HG03342 (cell line): ENCODE measurements around the gene GNAQ.
"Not testable (repeated sequence)": the region's sequence is repeated elsewhere in the genome, so short reads cannot be mapped to it uniquely, and the experiment has no call there.

Experiments used
- ATAC-seq: cut with Tn5 transposase; IDR thresholded peaks from one replicate; pipeline ENCODE4 v1.9.1; 2021; ENCODE audit warnings: mild to moderate bottlenecking, moderate library complexity; ENCODE audit not compliant: unreplicated experiment

Gene GNAQ

GRCh38 chr9:77882294-77882693, 149.3 kb downstream of the GNAQ start:
- ATAC-seq = no peak

DNA sequence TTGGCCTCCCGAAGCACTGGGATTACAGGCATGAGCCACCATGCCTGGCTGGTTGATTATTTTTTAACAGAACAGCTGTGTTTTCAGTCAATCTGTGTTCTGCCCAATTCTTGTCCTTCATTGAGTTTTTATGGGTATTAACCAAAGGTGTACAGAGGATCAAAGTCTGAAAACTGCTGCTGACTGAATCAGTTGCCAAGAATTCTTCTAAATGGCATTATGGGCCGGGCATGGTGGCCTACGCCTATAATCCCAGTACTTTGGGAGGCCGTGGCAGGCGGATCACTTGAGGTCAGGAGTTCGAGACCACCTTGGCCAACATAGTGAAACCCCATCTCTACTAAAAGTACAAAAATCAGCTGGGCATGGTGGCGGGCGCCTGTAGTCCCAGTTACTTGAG, 150.0 kb downstream of the GNAQ start:
- ATAC-seq = not testable (repeated sequence)

DNA sequence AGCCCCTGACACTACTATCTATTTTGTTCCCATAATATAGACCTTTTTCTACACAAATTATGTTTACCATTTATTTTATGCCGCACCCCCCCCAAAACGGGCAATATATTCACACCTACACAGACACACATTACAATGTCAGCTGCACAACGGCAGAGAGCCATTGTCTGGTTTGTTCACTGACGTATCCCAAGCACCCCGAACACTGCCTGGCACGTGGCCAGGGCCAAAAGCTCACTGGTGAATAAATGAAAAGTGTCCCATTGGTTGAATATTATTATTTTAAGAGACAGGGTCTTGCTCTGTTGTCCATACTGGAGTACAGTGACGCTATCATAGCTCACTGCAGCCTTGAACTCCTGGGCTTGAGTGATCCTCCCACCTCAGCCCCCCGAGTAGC, 150.5 kb downstream of the GNAQ start:
- no peak for ATAC-seq

DNA sequence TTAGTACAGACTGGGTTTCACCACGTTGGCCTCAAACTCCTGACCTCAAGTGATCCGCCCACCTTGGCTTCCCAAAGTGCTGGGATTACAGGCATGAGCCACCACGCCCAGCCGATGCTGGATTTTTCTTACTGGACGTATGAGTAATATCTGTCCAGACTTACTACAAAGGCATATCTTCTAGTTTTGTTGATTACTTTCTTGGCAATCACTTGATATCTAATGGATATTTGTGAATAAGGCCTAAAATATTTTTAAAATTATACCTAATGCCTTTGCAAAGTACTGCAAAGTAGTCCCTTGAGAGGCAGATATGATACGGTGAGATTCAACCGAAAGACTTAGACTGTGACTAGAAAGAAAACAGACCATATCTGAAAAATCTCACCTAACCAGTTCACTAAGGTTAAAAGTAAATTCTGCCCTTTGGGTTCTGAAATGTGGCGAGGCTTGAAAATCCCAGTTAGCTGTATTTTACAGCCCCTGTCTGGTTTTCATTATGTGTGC, 152.1 kb downstream of the GNAQ start:
- no peak for ATAC-seq

- not testable (repeated sequence) for ATAC-seq
Observed at GRCh38 chr9:77878793-77879192, 152.8 kb downstream of the GNAQ start.

DNA sequence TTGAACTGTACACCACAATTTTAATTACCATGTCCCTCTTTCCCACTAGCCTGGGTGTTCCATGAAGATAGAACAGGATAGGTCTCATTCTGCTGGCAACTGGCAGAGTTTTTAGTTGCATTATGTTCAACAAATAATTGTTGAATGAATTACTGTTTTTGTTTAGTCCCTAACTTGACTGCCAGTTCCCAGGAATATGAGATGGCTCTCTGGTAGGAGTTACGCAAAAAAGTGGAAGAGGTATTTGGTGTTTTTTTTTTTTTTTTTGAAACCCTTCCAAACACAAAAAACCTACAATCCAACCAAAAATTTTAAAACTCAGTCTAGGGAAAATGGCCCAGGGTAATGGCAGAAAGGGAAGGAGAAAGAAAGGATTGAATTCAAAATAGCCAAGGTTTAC, 153.6 kb downstream of the GNAQ start:
- no peak for ATAC-seq

DNA sequence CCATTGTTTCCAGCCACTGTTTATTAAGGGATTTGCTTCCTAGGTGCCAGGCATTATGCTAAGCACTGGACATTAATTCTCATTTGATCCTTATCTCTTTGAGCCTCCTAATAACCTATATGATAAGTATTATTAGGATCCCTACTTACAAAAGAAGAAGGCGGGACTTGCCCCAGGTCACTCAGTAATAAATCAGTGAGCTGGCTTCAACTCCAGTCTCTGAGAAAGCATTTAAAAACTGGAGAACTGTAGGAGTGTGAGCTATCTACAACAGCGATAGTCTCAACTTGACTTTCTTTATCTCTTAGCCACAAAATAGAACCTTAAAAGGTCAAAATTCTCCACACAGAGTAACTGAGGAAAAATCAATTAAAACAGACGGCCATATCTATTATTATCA, 155.0 kb downstream of the GNAQ start:
- no peak for ATAC-seq

GRCh38 chr9:77876091-77876490, 155.5 kb downstream of the GNAQ start:
- ATAC-seq = no peak

DNA sequence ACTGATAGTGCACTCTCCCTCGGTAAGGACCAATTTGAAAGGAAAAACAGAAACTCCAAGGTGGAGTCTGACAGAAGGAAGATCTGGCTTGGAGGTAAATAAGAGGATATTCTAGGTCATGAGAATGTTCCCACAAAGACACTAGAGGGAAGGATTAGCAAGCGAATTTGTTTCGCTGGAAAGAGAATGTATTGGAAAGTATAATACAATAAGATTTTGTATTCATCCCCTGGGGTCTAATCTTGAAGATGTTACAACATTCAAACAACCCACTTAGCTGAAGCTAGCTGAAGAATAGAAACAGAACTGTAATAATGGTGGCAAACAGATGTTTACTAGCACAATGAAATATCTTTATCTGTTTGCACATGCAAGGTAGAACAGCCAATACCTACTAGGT, 158.7 kb downstream of the GNAQ start:
- no peak for ATAC-seq

GRCh38 chr9:77872177-77872576, 159.4 kb downstream of the GNAQ start:
- no peak for ATAC-seq

DNA sequence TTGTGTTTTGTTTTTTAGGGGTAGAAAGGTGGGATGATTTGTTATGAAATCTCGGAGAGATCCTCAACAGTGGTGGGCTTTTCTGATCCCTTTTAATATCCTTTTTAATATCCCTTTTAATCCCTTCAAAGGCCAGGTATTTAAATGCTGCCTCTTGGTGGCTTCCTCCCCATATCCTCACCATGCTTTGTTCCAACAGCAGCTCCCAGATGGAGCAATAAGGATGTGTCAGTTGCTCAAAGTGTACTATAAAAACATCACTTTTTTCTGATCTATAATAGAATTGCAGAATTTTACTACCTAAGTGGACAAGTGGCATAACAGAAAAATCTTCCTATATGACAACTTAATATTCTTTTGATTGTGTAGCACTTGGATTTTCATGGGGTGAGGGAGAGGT, 160.1 kb downstream of the GNAQ start:
- no peak for ATAC-seq

GRCh38 chr9:77866878-77867277, 164.7 kb downstream of the GNAQ start:
- no peak for ATAC-seq

- ATAC-seq = no peak
Observed at GRCh38 chr9:77865385-77866047, 166.1 kb downstream of the GNAQ start.

GRCh38 chr9:77864211-77864889, 167.3 kb downstream of the GNAQ start:
- no peak for ATAC-seq

DNA sequence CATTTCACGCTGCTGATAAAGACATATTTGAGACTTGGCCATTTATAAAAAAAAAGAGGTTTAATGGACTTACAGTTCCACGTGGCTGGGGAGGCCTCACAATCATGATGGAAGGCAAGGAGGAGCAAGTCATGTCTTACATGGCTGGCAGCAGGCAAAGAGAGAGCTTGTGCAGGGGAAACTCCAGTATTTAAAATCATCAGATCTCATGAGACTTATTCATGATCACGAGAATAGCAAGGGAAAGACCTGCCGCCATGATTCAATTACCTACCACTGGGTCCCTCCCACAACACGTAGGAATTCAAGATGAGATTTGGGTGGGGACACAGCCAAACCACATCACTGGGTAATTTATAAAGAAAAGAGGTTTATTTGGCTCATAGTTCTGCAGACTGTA, 168.0 kb downstream of the GNAQ start:
- not testable (repeated sequence) for ATAC-seq

- not testable (repeated sequence) for ATAC-seq
Observed at GRCh38 chr9:77860953-77861352, 170.7 kb downstream of the GNAQ start.

DNA sequence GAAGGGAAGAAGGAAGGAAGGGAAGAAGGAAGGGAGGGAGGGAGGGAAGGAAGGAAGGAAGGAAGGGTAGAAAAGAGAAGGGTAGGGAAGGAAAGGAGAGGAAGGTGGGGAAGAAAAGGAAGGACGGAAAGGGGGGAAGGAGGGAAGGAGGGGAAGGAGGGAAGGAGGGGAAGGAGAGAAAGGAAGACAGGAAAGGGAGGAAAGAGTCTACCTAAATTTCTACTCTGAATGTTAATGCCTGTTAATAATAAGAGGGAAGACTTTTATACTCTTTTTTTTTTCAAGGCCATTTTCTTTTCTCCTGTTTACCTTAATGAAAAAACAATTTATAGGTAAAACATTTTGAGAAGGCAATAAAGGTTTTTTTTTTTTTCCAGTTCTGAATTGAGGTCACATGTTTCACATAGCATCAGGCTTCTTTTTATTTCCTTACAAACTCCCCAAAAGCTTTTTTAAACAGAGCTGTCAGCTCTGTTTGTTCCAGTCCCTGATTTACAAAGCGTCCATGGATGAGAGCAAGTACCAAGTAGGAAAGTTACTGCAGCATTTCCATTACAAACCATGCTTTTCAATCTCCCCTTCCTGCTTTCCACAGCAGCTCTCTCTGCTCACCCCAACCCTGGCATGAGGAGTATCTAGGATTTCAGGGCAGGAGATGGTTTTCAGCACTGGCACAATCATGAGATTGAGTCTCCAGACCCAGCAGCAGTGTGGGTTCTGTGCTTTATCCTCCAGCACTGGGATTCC, 173.9 kb downstream of the GNAQ start:
- no peak for ATAC-seq

GRCh38 chr9:77856615-77857014, 175.0 kb downstream of the GNAQ start:
- no peak for ATAC-seq

GRCh38 chr9:77854916-77855311, 176.7 kb downstream of the GNAQ start:
- no peak for ATAC-seq

GRCh38 chr9:77854258-77854915, 177.2 kb downstream of the GNAQ start:
- ATAC-seq = no peak

GRCh38 chr9:77853716-77854115, 177.9 kb downstream of the GNAQ start:
- ATAC-seq = no peak
